ENCODE results near the gene TACO1.

TACO1 gene

GRCh38 chr17:63623786-63624530 is 23.3 kb downstream of the TACO1 start (continued):
- no peak for TF ChIP-seq ZNF274 (IDR thresholded peaks at IDR 0.05; ENCODE audit: low read length)
- no peak for TF ChIP-seq ZNF274 (tag by site-specific recombination; IDR thresholded peaks at IDR 0.05; ENCODE audit: borderline replicate concordance)
- no peak for TF ChIP-seq ZNF350 (tag by site-specific recombination; IDR thresholded peaks at IDR 0.05)
- no peak for TF ChIP-seq ZNF544 (tag by site-specific recombination; IDR thresholded peaks at IDR 0.05)
- TF ChIP-seq ZNF335 (tag by site-specific recombination; conservative IDR thresholded peaks at IDR 0.05) = no peak

- CTCF ChIA-PET = interaction anchor here (0.7 to 4.2 kb wide), 4 partner anchors 10 to 557 kb away, joined by 3 to 32 read pairs (median 6); no protein-coding TSS in a partner anchor
- Histone ChIP-seq H3K4me1 (ENCODE audit: control insufficient read depth, insufficient read depth, low read length) (peaks cover 15% of the 10 kb centered on the region), H3K9me3 (ENCODE audit: control insufficient read depth, insufficient read depth, low read depth, low read length) (no peaks in the 10 kb centered on the region), H3K27ac (ENCODE audit: extremely low read depth, low read depth, low read length) (no peak overlapping the region), H3K4me3 (ENCODE audit: low read depth, low read length) (no peak overlapping the region), H3K36me3 (ENCODE audit: control insufficient read depth in 2 of 2, insufficient read depth in 1 of 2, low read length in 2 of 2) (no peaks in the 10 kb centered on the region; a peak in 1 of 3 replicates)
- TF ChIP-seq GFI1B (tag by site-specific recombination; IDR thresholded peaks at IDR 0.05) (no peak), PRDM1 (tag by site-specific recombination; IDR thresholded peaks at IDR 0.05) (peak; percentile 90), ZNF558 (tag by site-specific recombination; IDR thresholded peaks at IDR 0.05) (peak; percentile 89; the same call in 1 of the 2 replicates), SETDB1 (IDR thresholded peaks at IDR 0.05; ENCODE audit: insufficient read length, low read length) (no peak), MEIS1 (CRISPR knock-in tag; IDR thresholded peaks at IDR 0.05; ENCODE audit: borderline replicate concordance) (no peak), GLIS1 (tag by site-specific recombination; IDR thresholded peaks at IDR 0.05) (no peak), SP2 (tag by site-specific recombination; IDR thresholded peaks at IDR 0.05) (no peak), ZNF280D (tag by site-specific recombination; IDR thresholded peaks at IDR 0.05) (no peak)
- POLR2A ChIA-PET = interaction anchor here (1.0 kb wide), 1 partner anchor 70 kb away, joined by 4 read pairs; no protein-coding TSS in a partner anchor
Observed at GRCh38 chr17:63624531-63624880, 23.8 kb downstream of the TACO1 start.

- Histone ChIP-seq H3K4me1 (ENCODE audit: control insufficient read depth, insufficient read depth, low read length) (peaks cover 19% of the 10 kb centered on the region), H3K9me3 (ENCODE audit: control insufficient read depth, insufficient read depth, low read depth, low read length) (no peaks in the 10 kb centered on the region), H3K4me3 (ENCODE audit: low read depth, low read length) (no peak overlapping the region), H3K36me3 (ENCODE audit: control insufficient read depth in 2 of 2, insufficient read depth in 1 of 2, low read length in 2 of 2) (no peaks in the 10 kb centered on the region; a peak in 1 of 3 replicates), H3K27ac (ENCODE audit: extremely low read depth, low read depth, low read length) (no peak overlapping the region)
- ChIA-PET CTCF (interaction anchor here (0.9 to 4.2 kb wide), 5 partner anchors 9 to 201 kb away, joined by 4 to 32 read pairs (median 5); no protein-coding TSS in a partner anchor), POLR2A (interaction anchor here (0.6 kb wide), 1 partner anchor 620 kb away, joined by 3 read pairs; no protein-coding TSS in a partner anchor)
- no peak for TF ChIP-seq ZNF146 (tag by site-specific recombination; IDR thresholded peaks at IDR 0.05)
- no peak for TF ChIP-seq ZNF423 (tag by site-specific recombination; IDR thresholded peaks at IDR 0.05)
- TF ChIP-seq ZNF549 (tag by site-specific recombination; IDR thresholded peaks at IDR 0.05) = no peak
- TF ChIP-seq ZBTB48 (tag by site-specific recombination; IDR thresholded peaks at IDR 0.05) = 0 out of 2 replicates have a peak, but pooled peaks have one; percentile 16
- no peak for TF ChIP-seq ZNF362 (tag by site-specific recombination; IDR thresholded peaks at IDR 0.05)
- TF ChIP-seq KLF17 (tag by site-specific recombination; IDR thresholded peaks at IDR 0.05) = no peak
- TF ChIP-seq ZNF529 (tag by site-specific recombination; IDR thresholded peaks at IDR 0.05; ENCODE audit: insufficient replicate concordance) = no peak
- no peak for TF ChIP-seq ZNF514 (tag by site-specific recombination; IDR thresholded peaks at IDR 0.05)
- no peak for TF ChIP-seq ZNF354C (tag by site-specific recombination; IDR thresholded peaks at IDR 0.05; ENCODE audit: borderline replicate concordance, low read depth)
- no peak for TF ChIP-seq ZNF324 (tag by site-specific recombination; IDR thresholded peaks at IDR 0.05)
- TF ChIP-seq PRDM1 (tag by site-specific recombination; IDR thresholded peaks at IDR 0.05) = peak; percentile 33; the same call in 1 of the 2 replicates
- no peak for TF ChIP-seq ZSCAN30 (tag by site-specific recombination; IDR thresholded peaks at IDR 0.05)
- no peak for TF ChIP-seq ZNF843 (tag by site-specific recombination; IDR thresholded peaks at IDR 0.05)
- no peak for TF ChIP-seq ZNF26 (tag by site-specific recombination; IDR thresholded peaks at IDR 0.05)
Observed at GRCh38 chr17:63626551-63627180, 26.0 kb downstream of the TACO1 start.
